Right atrium auricular region (tissue), 2 donors: ENCODE data around the gene SYT1. TPM values are rescaled to one million over a fixed set of nuclear protein-coding genes. Genes with fewer than 3 reads are reported as not detected.

Experiments
- DNase-seq: peaks from one replicate; pipeline ENCODE4 v3.0.0-alpha.2; 2019; ENCODE audit warnings: low spot score
- H3K27ac ChIP-seq, 2 donors: fragments of 200-600 bp; sonication (generic); 1 replicate in 1 of 2; 2 replicates in 1 of 2; pipeline ENCODE4 v1.5.1; 2016 to 2019
- H3K27me3 ChIP-seq, 2 donors: fragments of 200-600 bp; sonication (generic); one replicate each; pipeline versions ENCODE4 v1.5.1 to v1.6.0; 2017 to 2019
- H3K36me3 ChIP-seq: fragments of 200-600 bp; sonication (generic); one replicate; pipeline ENCODE4 v1.5.1; 2016
- H3K4me1 ChIP-seq, 2 donors: fragments of 200-600 bp; sonication (generic); one replicate each; pipeline versions ENCODE4 v1.5.1 to v1.6.0; 2017 to 2019
- H3K4me3 ChIP-seq, 2 donors: fragments of 200-600 bp; sonication (generic); 1 replicate in 1 of 2; 2 replicates in 1 of 2; pipeline ENCODE4 v1.5.1; 2017 to 2019; ENCODE audit warnings: mild to moderate bottlenecking in 1 of 2, moderate library complexity in 1 of 2
- H3K9me3 ChIP-seq, 2 donors: fragments of 200-600 bp; sonication (generic); one replicate each; pipeline ENCODE4 v1.5.1; 2019
- total RNA-seq, 2 donors: library from RNA; depleted of rRNA; stranded (reverse); fragments of >200 nt; gene quantifications; one replicate each; pipeline ENCODE4 v1.1.0, GENCODE V29; 2016
- TF ChIP-seq, protein P1 (sequence below), 2 donors: fragments of 200-600 bp; sonication (generic); IDR thresholded peaks; one replicate each; pipeline ENCODE4 v1.5.1; 2019; ENCODE audit warnings: antibody characterized with exemption in 2 of 2

SYT1 gene
- total RNA-seq, 2 donors from 2014 or later, result 0.16 TPM; not detected in 1

DNA sequence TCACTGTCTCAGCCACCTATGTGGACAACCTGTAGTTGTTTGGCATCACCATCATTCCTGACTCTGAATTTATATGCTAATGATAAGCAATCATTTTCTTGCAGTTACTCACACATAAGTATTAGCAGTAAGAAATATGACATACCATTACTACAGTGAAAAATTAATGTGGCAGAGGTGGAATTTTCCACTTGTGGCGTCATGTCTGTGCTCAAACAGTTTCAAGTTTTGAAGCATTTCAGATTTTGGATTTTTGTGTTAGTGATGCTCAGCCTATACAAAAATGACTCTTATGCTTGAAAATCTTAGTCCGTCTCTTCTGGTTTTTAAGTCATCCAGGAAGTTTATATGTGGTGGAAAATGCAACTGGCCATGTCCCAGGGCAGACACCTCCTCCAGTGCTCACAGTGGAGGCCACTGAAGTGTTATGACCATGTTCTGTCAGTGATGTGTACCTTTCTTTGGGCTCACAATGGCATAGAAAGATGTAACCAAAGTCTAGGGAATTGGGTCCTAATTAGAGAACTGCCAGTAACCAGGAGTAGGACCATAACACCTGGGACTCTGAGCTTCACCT, 220.6 kb downstream of the SYT1 start:
- H3K4me3 ChIP-seq, result no peak overlapping the region
- TF ChIP-seq, protein P1, sequence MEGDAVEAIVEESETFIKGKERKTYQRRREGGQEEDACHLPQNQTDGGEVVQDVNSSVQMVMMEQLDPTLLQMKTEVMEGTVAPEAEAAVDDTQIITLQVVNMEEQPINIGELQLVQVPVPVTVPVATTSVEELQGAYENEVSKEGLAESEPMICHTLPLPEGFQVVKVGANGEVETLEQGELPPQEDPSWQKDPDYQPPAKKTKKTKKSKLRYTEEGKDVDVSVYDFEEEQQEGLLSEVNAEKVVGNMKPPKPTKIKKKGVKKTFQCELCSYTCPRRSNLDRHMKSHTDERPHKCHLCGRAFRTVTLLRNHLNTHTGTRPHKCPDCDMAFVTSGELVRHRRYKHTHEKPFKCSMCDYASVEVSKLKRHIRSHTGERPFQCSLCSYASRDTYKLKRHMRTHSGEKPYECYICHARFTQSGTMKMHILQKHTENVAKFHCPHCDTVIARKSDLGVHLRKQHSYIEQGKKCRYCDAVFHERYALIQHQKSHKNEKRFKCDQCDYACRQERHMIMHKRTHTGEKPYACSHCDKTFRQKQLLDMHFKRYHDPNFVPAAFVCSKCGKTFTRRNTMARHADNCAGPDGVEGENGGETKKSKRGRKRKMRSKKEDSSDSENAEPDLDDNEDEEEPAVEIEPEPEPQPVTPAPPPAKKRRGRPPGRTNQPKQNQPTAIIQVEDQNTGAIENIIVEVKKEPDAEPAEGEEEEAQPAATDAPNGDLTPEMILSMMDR (IDR thresholded peaks at IDR 0.05), result no peak
- no peak overlapping the region for H3K27ac ChIP-seq
- H3K36me3 ChIP-seq, result no peaks in the 10 kb centered on the region
- H3K27me3 ChIP-seq, result no peaks in the 10 kb centered on the region
- no peak for DNase-seq
- no peaks in the 10 kb centered on the region for H3K4me1 ChIP-seq
- no peaks in the 10 kb centered on the region for H3K9me3 ChIP-seq

DNA sequence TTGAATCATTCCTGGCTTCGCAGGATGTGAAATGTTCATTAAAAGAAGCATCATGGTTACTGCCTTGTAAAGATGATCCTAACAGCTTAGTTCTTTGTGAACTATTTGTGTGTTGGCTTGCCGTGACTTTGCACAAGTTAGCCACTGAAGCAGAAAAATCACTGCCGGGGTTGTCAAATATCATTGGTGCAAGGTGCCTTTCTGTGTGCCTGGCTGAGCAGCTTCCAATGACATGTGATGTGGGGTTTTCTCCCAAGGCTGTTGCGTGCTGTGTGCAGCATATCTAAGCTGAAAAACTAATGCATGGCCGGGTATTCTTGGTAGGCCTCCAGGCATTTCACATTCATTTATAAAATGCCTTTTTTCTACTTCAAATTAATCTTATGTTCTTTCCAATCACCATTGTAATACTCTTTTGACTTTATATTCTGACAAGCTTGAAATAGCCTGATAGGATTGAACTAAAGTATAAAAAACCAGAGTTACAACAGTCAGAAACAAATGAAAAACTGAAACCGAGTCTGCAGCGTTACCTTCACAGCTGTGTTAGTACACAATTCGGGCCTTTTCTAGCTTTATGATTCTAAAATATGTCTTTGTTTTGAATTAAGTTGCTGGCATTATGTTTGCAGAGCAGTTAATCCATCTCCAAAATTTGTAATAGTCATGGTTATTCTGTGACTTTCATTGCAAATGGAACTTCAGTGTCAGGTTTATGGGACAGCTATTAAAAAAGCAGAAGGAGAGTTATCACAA, 222.1 kb downstream of the SYT1 start:
- TF ChIP-seq, protein P1 (IDR thresholded peaks at IDR 0.05), result no peak
- Histone ChIP-seq H3K36me3 (no peaks in the 10 kb centered on the region), H3K4me3 (no peak overlapping the region), H3K4me1 (no peaks in the 10 kb centered on the region), H3K9me3 (no peaks in the 10 kb centered on the region), H3K27ac (no peak overlapping the region), H3K27me3 (no peaks in the 10 kb centered on the region)
- DNase-seq, result no peak

DNA sequence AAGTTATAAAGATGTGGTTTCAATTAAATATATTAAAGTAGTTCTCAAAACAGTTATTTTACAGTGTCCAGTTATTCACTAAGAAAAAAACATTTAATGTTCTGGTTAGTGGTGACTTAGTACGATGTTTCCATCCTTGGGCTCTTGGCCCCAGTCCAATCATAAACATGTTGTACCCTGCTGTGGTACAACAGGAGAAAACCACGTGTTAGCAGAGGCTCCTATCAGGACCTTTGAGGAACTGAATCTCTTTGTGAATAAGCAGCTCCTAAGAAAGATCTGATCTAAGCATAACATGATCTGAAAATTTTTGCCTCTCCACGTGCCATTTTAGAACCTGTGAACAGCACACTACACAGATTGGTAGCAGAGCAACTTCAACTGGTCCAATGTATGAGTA, 234.0 kb downstream of the SYT1 start:
- H3K4me1 ChIP-seq, result no peaks in the 10 kb centered on the region
- H3K4me3 ChIP-seq, result no peak overlapping the region
- no peak overlapping the region for H3K27ac ChIP-seq
- H3K36me3 ChIP-seq, result no peaks in the 10 kb centered on the region
- no peaks in the 10 kb centered on the region for H3K9me3 ChIP-seq
- TF ChIP-seq, protein P1 (IDR thresholded peaks at IDR 0.05), result no peak
- DNase-seq, result no peak
- no peaks in the 10 kb centered on the region for H3K27me3 ChIP-seq

DNA sequence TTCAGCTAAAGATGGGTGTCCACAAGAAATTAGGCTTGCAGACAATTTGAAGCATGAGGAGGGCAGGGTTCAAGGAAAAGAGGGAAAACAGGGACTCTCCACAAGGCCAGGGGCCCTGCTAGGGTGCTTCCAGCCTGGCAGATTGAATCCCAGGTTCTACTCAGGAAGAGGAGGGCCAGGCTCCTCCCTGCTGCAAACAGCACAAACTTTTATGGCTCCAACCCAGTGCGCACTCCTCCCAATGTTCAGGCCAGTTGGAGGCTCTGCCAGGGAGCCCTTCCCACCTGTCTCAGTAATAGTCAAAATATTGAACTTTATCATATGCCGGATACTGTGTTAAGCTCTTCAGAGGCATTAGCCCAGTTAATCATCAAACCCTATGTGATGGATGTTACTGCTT, 244.4 kb downstream of the SYT1 start:
- Histone ChIP-seq H3K27me3 (no peaks in the 10 kb centered on the region), H3K27ac (no peak overlapping the region), H3K9me3 (no peaks in the 10 kb centered on the region), H3K36me3 (no peaks in the 10 kb centered on the region), H3K4me1 (no peaks in the 10 kb centered on the region), H3K4me3 (no peak overlapping the region)
- TF ChIP-seq, protein P1 (IDR thresholded peaks at IDR 0.05), result no peak
- DNase-seq, result no peak

DNA sequence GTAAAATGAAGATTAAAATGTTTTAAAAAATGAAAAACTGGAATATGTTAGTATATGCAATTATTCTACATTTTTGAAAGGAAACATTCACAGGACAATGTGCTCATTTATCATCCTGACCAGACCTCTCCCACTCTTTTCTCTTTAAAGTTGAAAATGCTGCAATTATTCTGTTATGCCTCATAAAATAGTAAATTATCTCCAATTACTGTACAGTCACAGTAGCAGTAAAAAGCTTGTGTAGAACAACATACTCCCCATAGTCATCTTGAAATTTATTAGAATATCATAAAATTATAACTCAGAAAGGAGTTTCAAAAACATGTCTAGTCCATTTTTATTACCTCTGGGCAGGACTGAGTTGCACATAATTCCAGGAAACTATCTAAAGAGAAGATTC, 250.3 kb downstream of the SYT1 start:
- Histone ChIP-seq H3K4me1 (no peaks in the 10 kb centered on the region), H3K27me3 (no peaks in the 10 kb centered on the region), H3K36me3 (no peaks in the 10 kb centered on the region), H3K9me3 (no peaks in the 10 kb centered on the region), H3K27ac (no peak overlapping the region), H3K4me3 (no peak overlapping the region)
- no peak for DNase-seq
- TF ChIP-seq, protein P1 (IDR thresholded peaks at IDR 0.05), result no peak
